HG02885 (cell line): ENCODE measurements around the gene MUC5B.
"Not testable (repeated sequence)": the region's sequence is repeated elsewhere in the genome, so short reads cannot be mapped to it uniquely, and the experiment has no call there.

Experiments used
- ATAC-seq: cut with Tn5 transposase; IDR thresholded peaks from one replicate; pipeline ENCODE4 v1.9.1; 2021; ENCODE audit warnings: mild to moderate bottlenecking; ENCODE audit not compliant: unreplicated experiment, poor library complexity

The MUC5B gene

GRCh38 chr11:1260023-1260501, 37.2 kb downstream of the MUC5B start:
- ATAC-seq = no peak

- ATAC-seq = no peak
Observed at GRCh38 chr11:1260620-1261019, 37.8 kb downstream of the MUC5B start.

- no peak for ATAC-seq
Observed at GRCh38 chr11:1261241-1262071, 38.6 kb downstream of the MUC5B start.

- peak; percentile 86 for ATAC-seq
Observed at GRCh38 chr11:1262172-1263006, 39.5 kb downstream of the MUC5B start.

- ATAC-seq = no peak
Observed at GRCh38 chr11:1263010-1263409, 40.1 kb downstream of the MUC5B start.

GRCh38 chr11:1264444-1264843, 41.6 kb downstream of the MUC5B start:
- ATAC-seq = not testable (repeated sequence)

- not testable (repeated sequence) for ATAC-seq
Observed at GRCh38 chr11:1265480-1265879, 42.6 kb downstream of the MUC5B start.

- not testable (repeated sequence) for ATAC-seq
Observed at GRCh38 chr11:1266976-1267375, 44.1 kb downstream of the MUC5B start.

- ATAC-seq = no peak
Observed at GRCh38 chr11:1267441-1268100, 44.7 kb downstream of the MUC5B start.

- ATAC-seq = no peak
Observed at GRCh38 chr11:1269957-1270356, 47.1 kb downstream of the MUC5B start.

GRCh38 chr11:1270476-1270875, 47.6 kb downstream of the MUC5B start:
- no peak for ATAC-seq

GRCh38 chr11:1271002-1271401, 48.1 kb downstream of the MUC5B start:
- no peak for ATAC-seq

- no peak for ATAC-seq
Observed at GRCh38 chr11:1271406-1271805, 48.5 kb downstream of the MUC5B start.

GRCh38 chr11:1271927-1272326, 49.1 kb downstream of the MUC5B start:
- no peak for ATAC-seq

- no peak for ATAC-seq
Observed at GRCh38 chr11:1272531-1272930, 49.7 kb downstream of the MUC5B start.

GRCh38 chr11:1274501-1274900, 51.6 kb downstream of the MUC5B start:
- ATAC-seq = no peak

- no peak for ATAC-seq
Observed at GRCh38 chr11:1275021-1275420, 52.2 kb downstream of the MUC5B start.

- ATAC-seq = no peak
Observed at GRCh38 chr11:1276041-1276790, 53.4 kb downstream of the MUC5B start.

GRCh38 chr11:1276866-1277615, 54.2 kb downstream of the MUC5B start:
- no peak for ATAC-seq
